Measurements from ENCODE around the gene SSTR5.
A peak's percentile ranks its signal among the peaks of the same experiment; 100 is the strongest.
"Not testable (repeated sequence)": the region's sequence is repeated elsewhere in the genome, so short reads cannot be mapped to it uniquely, and the experiment has no call there.

Gene SSTR5

DNA sequence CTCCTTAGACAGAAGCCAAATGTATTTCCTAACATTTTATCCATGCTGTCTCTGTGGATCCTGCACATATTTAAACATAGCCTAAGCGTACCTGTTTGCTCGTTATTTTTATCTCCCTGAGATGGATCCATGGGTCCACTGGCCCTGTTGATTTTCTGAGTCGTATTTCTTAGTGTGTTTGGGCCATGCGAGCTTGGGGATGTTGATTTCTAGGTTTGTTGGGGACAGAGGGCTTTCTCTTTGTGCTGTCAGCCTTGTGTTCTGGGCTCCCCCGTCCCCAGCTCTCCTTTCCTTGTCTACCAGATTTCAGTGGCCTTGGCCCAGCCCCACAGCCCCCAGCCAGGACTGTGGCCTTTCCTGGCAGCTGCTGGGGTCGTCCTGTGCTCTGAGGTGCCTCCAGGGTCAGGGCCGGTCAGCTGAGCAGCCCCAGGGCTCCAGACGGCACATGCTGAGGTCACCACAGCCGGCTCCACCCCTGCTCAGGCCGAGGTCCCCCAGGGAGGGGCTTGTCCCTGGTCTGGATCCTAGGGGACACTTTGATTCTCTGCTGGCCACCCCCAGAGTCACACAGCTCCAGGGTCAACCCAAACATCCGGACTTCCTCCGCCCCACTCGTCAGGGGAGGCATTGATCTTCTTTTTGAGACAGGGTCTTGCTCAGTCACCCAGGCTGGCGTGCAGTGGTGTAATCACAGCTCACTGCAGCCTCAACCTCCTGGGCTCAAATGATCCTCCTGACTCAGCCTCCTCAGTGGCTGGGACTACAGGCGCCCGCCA lies 4.4 kb downstream of the SSTR5 start:
- no peak for DNase-seq

GRCh38 chr16:1077877-1078578 lies 5.5 kb downstream of the SSTR5 start:
- DNase-seq: no peak

DNA sequence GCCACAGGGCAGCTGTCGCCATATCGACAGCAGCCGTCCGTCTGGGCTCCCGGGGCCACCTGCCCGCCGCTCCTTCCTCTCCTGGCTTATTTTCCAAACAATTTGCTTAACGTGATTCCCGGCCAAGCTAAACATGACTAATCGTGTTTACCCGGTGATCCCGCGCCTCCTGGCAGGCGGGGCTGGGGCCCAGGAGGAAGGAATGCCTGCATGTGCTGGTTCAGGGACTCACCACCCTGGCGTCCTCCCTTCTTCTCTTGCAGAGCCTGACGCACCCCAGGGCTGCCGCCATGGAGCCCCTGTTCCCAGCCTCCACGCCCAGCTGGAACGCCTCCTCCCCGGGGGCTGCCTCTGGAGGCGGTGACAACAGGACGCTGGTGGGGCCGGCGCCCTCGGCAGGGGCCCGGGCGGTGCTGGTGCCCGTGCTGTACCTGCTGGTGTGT lies 6.1 kb downstream of the SSTR5 start:
- peak; percentile 92 to 94 for DNase-seq

- DNase-seq: no peak
Observed at GRCh38 chr16:1079341-1079740, 6.8 kb downstream of the SSTR5 start.

GRCh38 chr16:1079786-1080525 lies 7.4 kb downstream of the SSTR5 start:
- DNase-seq: no peak

DNA sequence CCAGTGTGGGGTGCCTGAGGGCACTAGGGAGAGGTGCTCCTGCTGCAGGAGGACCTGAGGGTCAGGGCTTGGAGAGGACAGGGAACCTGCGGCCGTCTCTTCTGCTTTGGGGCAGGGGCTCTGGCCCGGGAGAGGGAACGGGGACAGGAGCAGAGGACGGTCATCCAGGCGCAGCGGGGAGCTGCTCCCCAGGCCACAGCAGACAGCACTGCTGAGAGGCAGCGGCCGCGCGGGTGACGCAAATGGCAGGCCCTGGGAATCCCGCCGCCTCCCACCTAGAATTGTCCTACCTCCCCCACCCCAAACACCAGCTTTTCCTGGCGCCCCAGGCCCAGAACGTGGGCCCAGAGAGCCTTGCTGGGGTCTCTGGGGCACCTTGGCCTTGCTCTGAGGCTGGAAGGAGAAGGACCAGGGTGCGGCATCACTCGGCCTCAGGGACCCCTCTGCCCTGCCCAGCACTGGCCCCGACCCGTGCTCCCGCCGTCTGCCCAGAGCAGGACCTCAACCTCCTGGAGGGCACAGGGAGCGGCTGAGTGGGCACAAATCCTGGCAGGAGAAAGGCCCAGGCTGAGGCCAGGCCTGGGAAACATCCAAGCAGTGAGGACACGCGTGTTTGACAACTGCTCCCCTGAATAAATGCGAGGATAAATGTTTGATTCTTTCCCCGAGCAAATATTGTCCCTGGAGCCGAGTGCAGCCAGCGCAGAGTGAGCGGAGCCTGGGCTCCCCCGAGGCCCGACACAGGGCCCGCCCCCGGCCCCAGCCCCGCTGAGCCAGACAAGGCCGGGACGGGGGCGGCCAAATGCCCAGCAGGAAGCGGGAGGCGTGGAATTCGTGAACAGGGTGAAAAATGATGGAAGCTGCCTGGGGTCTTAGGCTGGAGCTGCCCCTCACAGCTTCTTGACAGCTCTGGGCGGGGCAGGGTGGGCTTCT lies 8.5 kb downstream of the SSTR5 start:
- no peak for DNase-seq

DNA sequence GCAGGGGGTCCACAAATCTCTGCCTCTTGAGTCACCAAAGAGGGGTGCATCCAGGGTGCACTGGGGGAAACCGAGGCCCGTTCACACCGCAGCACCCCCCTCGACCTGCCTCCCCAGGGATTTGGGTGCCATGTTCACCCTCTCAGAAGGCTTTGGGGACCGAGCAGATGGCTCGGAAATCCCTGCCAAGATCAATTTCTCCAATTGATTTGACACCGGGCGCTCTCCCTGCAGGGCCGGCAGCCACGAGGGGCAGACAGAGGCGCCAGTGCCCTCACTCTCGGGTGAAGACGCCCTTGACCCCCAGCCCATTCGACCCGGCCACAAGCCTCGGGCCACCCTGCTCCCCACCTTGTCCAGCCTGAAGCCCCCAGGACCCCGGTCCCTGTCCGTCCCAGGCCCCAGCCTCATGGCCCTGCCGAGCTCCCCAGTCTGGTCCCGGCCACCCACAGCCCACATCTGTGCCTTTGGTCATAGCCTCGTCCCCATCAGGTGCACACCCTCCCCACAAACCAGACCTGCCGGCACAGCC lies 9.3 kb downstream of the SSTR5 start:
- no peak for DNase-seq

DNA sequence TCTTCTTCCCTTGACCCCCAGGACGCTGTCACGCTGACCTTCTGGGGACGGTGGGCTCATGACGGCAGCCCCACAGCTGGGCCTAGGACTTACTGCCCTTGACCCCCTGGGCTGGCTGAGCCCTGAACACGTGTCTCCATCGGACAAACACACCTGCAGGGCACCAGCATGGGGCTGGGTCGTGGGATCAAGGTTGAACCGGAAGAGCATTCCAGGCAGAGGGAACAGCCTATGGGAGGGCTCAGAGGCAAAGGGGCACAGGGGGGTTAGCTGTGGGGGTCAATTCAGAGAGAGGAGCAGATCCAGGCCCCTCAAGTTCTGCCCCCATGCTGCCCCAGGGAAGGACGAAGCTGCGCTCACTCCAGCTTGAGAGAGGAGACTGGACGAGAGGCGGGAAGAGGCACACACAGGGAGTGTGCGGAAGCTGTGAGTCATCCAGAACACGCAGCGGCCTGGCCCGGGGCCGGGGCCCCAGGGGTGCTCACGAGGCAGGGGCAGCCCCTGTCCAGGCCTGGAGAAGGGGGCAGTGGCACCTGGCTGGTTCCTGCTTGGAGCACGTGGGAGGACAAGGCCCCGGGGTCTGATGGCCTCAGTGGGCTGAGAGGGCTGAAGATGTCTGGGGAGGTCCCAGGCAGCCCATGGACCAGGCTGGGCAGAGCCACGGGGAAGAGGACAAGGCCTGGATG lies 9.9 kb downstream of the SSTR5 start:
- peak in 1 of 2 experiments; percentile 57 for DNase-seq

DNA sequence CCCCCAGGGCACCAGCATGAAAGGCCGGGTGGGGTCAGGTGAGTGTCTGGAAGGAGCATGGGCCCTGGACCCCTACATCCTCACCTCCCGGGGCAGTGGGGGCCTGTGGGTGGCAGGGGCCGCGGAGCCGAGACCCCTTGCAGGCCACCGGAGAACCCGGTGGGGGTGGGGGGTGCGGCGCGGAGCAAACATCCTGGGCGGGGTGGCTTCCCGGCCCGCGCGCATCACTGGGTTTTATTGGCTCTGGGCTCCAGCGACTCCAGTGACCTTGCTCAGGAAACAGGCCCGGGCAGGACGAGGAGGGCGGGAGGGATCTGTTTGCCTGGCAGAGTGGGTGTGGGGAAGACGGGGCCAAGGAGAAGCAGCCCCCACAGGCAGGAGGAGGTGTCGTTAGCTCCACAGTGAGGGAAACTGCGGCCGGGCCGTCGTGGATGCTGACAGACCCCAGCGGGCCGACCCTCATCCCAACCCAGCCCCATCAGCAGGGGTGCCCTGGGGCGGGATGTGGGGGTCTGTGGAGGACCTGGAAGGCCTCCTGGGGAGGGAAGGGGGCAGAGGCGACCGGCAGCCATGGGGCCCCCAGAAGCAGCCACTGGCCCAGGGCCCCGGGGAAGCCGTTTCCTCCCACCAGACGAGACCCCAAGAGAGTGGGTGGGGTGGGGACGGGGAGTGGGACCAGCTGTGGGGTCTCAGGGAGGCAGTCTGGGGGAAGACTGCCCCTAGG lies 10.6 kb downstream of the SSTR5 start:
- DNase-seq: peak in 1 of 2 experiments; percentile 52

- DNase-seq: no peak
Observed at GRCh38 chr16:1084971-1085370, 12.4 kb downstream of the SSTR5 start.

DNA sequence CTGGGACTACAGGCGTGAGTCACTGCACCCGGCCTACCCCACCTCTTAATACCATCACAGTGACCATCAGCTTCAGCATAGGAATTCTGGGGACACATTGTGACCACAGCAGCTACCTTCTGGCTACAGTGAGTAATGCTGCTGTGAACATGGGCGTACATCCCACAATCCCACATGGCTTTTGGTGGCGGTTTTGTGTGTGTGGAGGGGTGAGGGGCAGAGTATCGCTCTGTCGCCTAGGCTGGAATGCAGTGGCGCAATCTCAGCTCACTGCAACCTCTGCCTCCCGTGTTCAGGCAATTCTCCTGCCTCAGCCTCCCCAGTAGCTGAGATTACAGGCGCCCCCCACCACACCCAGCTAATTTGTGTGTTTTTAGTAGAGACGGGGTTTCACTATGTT lies 13.9 kb downstream of the SSTR5 start:
- not testable (repeated sequence) for DNase-seq

DNA sequence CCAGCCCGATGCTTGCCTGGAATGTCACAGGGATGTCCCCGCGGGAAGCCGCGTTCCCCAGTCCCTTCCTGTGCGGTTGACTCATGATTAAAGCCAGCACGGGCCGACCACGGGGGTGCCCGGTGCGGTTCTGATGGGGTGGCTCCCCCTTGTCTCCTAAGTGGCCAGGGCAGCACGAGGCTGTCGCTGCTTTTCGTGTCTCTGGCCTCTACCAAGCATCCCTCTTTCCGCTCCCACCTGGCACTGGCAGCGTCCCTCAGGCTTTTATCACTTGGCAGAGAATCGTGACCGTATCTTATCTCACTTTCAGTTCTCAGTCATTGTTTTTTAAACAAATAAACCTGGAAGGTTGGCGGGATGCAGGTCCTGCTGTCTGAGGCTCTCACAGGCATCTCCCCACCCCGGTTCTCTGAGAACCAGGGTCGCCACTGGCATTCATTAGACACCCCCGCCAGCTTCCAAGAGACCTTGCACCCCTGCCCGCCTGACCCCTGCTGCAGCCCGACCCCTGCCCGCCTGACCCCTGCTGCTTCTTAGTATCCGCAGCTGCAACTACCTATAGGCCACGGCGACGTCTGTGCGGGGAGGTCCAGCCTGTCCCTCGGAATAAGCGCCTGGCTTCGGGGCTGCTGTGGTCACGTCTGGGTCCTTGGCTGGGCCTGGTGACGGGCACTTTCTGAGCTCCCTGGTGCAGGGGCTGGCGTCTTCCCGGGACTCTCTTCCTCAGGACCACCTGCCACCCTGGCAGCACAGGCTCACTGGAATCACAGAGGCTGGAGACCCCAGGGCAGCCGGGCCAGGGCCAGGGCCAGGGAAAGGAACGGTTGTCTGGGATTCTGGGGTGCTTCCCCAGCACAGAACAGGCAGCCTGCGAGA lies 16.0 kb downstream of the SSTR5 start:
- no peak for DNase-seq

- DNase-seq: no peak
Observed at GRCh38 chr16:1089439-1089821, 16.9 kb downstream of the SSTR5 start.

DNA sequence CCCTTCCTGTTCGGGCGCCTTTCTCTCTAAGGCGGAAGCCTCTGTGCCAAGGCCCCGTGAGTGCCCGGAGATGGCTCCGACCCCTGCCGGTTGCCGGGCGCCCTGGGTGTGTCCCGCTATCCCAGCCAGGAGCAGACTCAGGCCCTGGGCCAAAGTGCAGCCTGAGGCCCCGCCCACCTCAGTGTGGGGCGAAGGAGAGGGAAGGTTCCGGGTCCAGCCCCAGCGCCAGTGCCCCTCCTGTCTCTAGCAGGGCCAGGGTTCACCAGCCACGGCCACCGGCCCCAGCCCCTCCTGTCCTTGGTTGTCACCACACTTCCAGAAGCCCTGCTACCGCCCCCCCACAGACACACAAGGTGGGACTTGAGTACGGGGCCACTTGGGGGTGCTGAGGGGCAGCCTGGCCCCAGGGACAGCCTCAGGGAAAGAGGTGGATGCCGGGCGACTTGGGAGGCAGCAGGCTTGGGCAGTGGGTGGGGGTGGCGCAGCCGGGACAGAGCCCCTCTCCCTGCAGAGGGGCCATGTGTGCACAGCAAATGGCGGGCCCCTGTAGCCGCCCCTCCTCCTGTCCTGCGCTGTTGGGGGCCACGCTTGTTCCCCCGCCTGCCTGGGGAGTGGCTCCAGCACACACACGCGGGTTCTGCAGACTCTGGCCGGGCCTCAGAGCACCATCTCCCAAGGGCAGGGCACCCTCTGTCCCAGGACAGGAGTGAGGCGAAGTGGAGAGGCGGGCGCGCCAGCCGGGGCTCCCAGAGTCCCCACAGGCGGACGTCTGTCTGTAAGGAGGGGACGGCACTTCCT lies 17.5 kb downstream of the SSTR5 start:
- no peak for DNase-seq

- DNase-seq: peak in 1 of 2 experiments; percentile 32
Observed at GRCh38 chr16:1090620-1091587, 18.4 kb downstream of the SSTR5 start.

DNA sequence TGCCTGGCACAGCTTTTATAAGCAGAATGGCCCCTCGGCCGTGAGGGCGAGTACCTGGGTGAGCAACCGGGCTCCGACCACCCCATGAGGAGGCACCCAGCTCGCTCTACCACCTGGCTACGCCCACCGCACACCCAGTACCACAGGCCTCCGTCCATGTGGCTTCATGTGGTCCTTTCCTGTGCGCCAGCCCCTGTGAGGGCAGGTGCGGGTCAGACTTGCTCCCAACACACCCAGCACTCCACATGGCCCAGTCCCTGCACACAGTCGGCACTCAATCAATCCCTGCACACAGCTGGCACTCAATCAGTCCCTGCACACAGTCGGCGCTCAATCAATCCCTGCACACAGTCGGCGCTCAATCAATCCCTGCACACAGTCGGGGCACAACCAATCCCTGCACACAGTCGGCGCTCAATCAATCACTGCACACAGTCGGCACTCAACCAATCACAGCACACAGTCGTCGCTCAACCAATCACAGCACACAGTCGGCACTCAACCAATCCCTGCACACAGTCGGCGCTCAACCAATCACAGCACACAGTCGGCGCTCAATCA lies 19.5 kb downstream of the SSTR5 start:
- no peak for DNase-seq

GRCh38 chr16:1092685-1093283 lies 20.2 kb downstream of the SSTR5 start:
- DNase-seq: not testable (repeated sequence)

Measured in SHP77 (cell line).